ENCODE data around the gene STX1A. TPM values are rescaled to one million over a fixed set of nuclear protein-coding genes. Genes with fewer than 3 reads are reported as not detected.
A peak's percentile ranks its signal among the peaks of the same experiment; 100 is the strongest.

Gene STX1A
- total RNA-seq, 1 donor from 2014 or later = 16.4 TPM

- Mint-ChIP-seq H3K9me3 (no peaks in the 10 kb centered on the region), H3K27ac (ENCODE audit: unreplicated experiment) (no peak overlapping the region)
- no peak for TF ChIP-seq CTCF (conservative IDR thresholded peaks at IDR 0.05)
These were observed 6.7 kb downstream of the STX1A start for GRCh38 chr7:73712773-73713172.

GRCh38 chr7:73708961-73709549 is 10.4 kb downstream of the STX1A start:
- H3K36me3 Mint-ChIP-seq (ENCODE audit: low read depth) = no peaks in the 10 kb centered on the region
- H3K4me3 Mint-ChIP-seq = no peak overlapping the region
- no peaks in the 10 kb centered on the region for H3K9me3 Mint-ChIP-seq
- no peak for TF ChIP-seq CTCF (conservative IDR thresholded peaks at IDR 0.05)
- no peaks in the 10 kb centered on the region for H3K4me1 Mint-ChIP-seq
- H3K27me3 Mint-ChIP-seq (ENCODE audit: low read depth) = no peaks in the 10 kb centered on the region
- no peak overlapping the region for H3K27ac Mint-ChIP-seq (ENCODE audit: unreplicated experiment)
- no peak for DNase-seq (ENCODE audit: low read depth, low spot score)

More at GRCh38 chr7:73712773-73713172, 6.7 kb downstream of the STX1A start:
- no peaks in the 10 kb centered on the region for H3K36me3 Mint-ChIP-seq (ENCODE audit: low read depth)
- H3K4me3 Mint-ChIP-seq = peak overlapping the region; percentile 21
- H3K27me3 Mint-ChIP-seq (ENCODE audit: low read depth) = no peaks in the 10 kb centered on the region
- DNase-seq (ENCODE audit: low read depth, low spot score) = no peak
- peaks cover 12% of the 10 kb centered on the region for H3K4me1 Mint-ChIP-seq

GRCh38 chr7:73707045-73707631 is 12.3 kb downstream of the STX1A start:
- H3K27me3 Mint-ChIP-seq (ENCODE audit: low read depth) = no peaks in the 10 kb centered on the region
- H3K9me3 Mint-ChIP-seq = no peaks in the 10 kb centered on the region
- no peak for TF ChIP-seq CTCF (conservative IDR thresholded peaks at IDR 0.05)
- peaks cover 3% of the 10 kb centered on the region for H3K36me3 Mint-ChIP-seq (ENCODE audit: low read depth)
- no peak overlapping the region for H3K27ac Mint-ChIP-seq (ENCODE audit: unreplicated experiment)
- no peaks in the 10 kb centered on the region for H3K4me1 Mint-ChIP-seq
- no peak for DNase-seq (ENCODE audit: low read depth, low spot score)
- H3K4me3 Mint-ChIP-seq = no peak overlapping the region

GRCh38 chr7:73706126-73707044 is 13.1 kb downstream of the STX1A start:
- no peaks in the 10 kb centered on the region for H3K9me3 Mint-ChIP-seq
- no peak for DNase-seq (ENCODE audit: low read depth, low spot score)
- H3K36me3 Mint-ChIP-seq (ENCODE audit: low read depth) = peaks cover 8% of the 10 kb centered on the region

More at GRCh38 chr7:73706126-73707044, 13.1 kb downstream of the STX1A start:
- Mint-ChIP-seq H3K4me1 (peaks cover 3% of the 10 kb centered on the region), H3K27ac (ENCODE audit: unreplicated experiment) (no peak overlapping the region), H3K27me3 (ENCODE audit: low read depth) (no peaks in the 10 kb centered on the region), H3K4me3 (no peak overlapping the region)
- TF ChIP-seq CTCF (conservative IDR thresholded peaks at IDR 0.05) = no peak

Measured in neural crest cell (in vitro differentiated cells).